NK-92 (cell line): ENCODE results near the gene TMEM132C.

Experiments used
- DNase-seq: peaks from one replicate; lab custom pipeline; 2025; ENCODE audit not compliant: unreplicated experiment; lab: John Stamatoyannopoulos, UW

The TMEM132C gene

GRCh38 chr12:128606538-128606937, 339.6 kb downstream of the TMEM132C start:
- DNase-seq: no peak

GRCh38 chr12:128606970-128607369, 340.0 kb downstream of the TMEM132C start:
- DNase-seq: no peak

- no peak for DNase-seq
Observed at GRCh38 chr12:128607641-128608040, 340.7 kb downstream of the TMEM132C start.

- DNase-seq: no peak
Observed at GRCh38 chr12:128609861-128610260, 342.9 kb downstream of the TMEM132C start.

GRCh38 chr12:128611736-128612135, 344.8 kb downstream of the TMEM132C start:
- no peak for DNase-seq

- DNase-seq: no peak
Observed at GRCh38 chr12:128612150-128612850, 345.3 kb downstream of the TMEM132C start.

- DNase-seq: no peak
Observed at GRCh38 chr12:128613837-128614590, 347.0 kb downstream of the TMEM132C start.

- DNase-seq: no peak
Observed at GRCh38 chr12:128617304-128617833, 350.4 kb downstream of the TMEM132C start.

- no peak for DNase-seq
Observed at GRCh38 chr12:128619263-128619662, 352.3 kb downstream of the TMEM132C start.

- no peak for DNase-seq
Observed at GRCh38 chr12:128621304-128621703, 354.3 kb downstream of the TMEM132C start.

GRCh38 chr12:128623748-128624147, 356.8 kb downstream of the TMEM132C start:
- no peak for DNase-seq

GRCh38 chr12:128626808-128627320, 359.9 kb downstream of the TMEM132C start:
- DNase-seq: no peak

GRCh38 chr12:128627659-128628058, 360.7 kb downstream of the TMEM132C start:
- DNase-seq: no peak

GRCh38 chr12:128629979-128630378, 363.0 kb downstream of the TMEM132C start:
- DNase-seq: no peak

- DNase-seq: no peak
Observed at GRCh38 chr12:128637642-128638606, 371.0 kb downstream of the TMEM132C start.

GRCh38 chr12:128639089-128639488, 372.1 kb downstream of the TMEM132C start:
- DNase-seq: no peak

GRCh38 chr12:128643155-128643554, 376.2 kb downstream of the TMEM132C start:
- DNase-seq: no peak

GRCh38 chr12:128644664-128645296, 377.8 kb downstream of the TMEM132C start:
- no peak for DNase-seq

GRCh38 chr12:128649902-128650301, 382.9 kb downstream of the TMEM132C start:
- no peak for DNase-seq

GRCh38 chr12:128652136-128652751, 385.3 kb downstream of the TMEM132C start:
- no peak for DNase-seq
